GM21529 (cell line): ENCODE measurements around the gene ARRDC5.
"Not testable (repeated sequence)": the region's sequence is repeated elsewhere in the genome, so short reads cannot be mapped to it uniquely, and the experiment has no call there.

Experiments
- ATAC-seq: cut with Tn5 transposase; IDR thresholded peaks from one replicate; pipeline ENCODE4 v1.9.1; 2021; ENCODE audit not compliant: unreplicated experiment

The ARRDC5 gene

GRCh38 chr19:4902796-4903195 is at the start of gene ARRDC5:
Gene ARRDC5 (minus strand): TSS chr19:4902896. CDS start chr19:4902825, 71 bp downstream.
- ATAC-seq = no peak

GRCh38 chr19:4951656-4952055 is 49.0 kb upstream of the ARRDC5 start:
- no peak for ATAC-seq

- not testable (repeated sequence) for ATAC-seq
Measured at GRCh38 chr19:4950650-4951049, 48.0 kb upstream of the ARRDC5 start.

GRCh38 chr19:4941638-4942169 is 39.0 kb upstream of the ARRDC5 start:
- not testable (repeated sequence) for ATAC-seq

GRCh38 chr19:4939466-4939865 is 36.8 kb upstream of the ARRDC5 start:
- ATAC-seq = no peak

- ATAC-seq = not testable (repeated sequence)
Measured at GRCh38 chr19:4938461-4938860, 35.8 kb upstream of the ARRDC5 start.

GRCh38 chr19:4937060-4937459 is 34.4 kb upstream of the ARRDC5 start:
- ATAC-seq = no peak

- ATAC-seq = no peak
Measured at GRCh38 chr19:4935444-4935843, 32.7 kb upstream of the ARRDC5 start.

- ATAC-seq = no peak
Measured at GRCh38 chr19:4933528-4933927, 30.8 kb upstream of the ARRDC5 start.

GRCh38 chr19:4932711-4933110 is 30.0 kb upstream of the ARRDC5 start:
- ATAC-seq = no peak

GRCh38 chr19:4930664-4931063 is 28.0 kb upstream of the ARRDC5 start:
- no peak for ATAC-seq

- no peak for ATAC-seq
Measured at GRCh38 chr19:4929186-4929585, 26.5 kb upstream of the ARRDC5 start.

GRCh38 chr19:4923276-4923747 is 20.6 kb upstream of the ARRDC5 start:
- ATAC-seq = no peak

GRCh38 chr19:4922530-4923275 is 20.0 kb upstream of the ARRDC5 start:
- ATAC-seq = no peak

GRCh38 chr19:4916292-4917082 is 13.8 kb upstream of the ARRDC5 start:
- ATAC-seq = no peak

GRCh38 chr19:4914736-4915501 is 12.2 kb upstream of the ARRDC5 start:
- no peak for ATAC-seq

- no peak for ATAC-seq
Measured at GRCh38 chr19:4913996-4914735, 11.5 kb upstream of the ARRDC5 start.

- ATAC-seq = no peak
Measured at GRCh38 chr19:4911786-4912672, 9.3 kb upstream of the ARRDC5 start.

GRCh38 chr19:4911314-4911713 is 8.6 kb upstream of the ARRDC5 start:
- ATAC-seq = no peak
